Breast epithelium (tissue), 4 donors: ENCODE results near the gene TPST2. TPM values are rescaled to one million over a fixed set of nuclear protein-coding genes. Genes with fewer than 3 reads are reported as not detected.

ENCODE experiments used
- DNase-seq, 2 donors: peaks; one replicate each; pipeline ENCODE4 v3.0.0-alpha.2; 2019; ENCODE audit warnings: low spot score in 2 of 2
- H3K27ac ChIP-seq, 2 donors: fragments of 200-600 bp; sonication (generic) in 1 of 2; one replicate each; pipeline ENCODE4 v1.5.1; 2016 to 2019; ENCODE audit warnings: mild to moderate bottlenecking in 1 of 2
- H3K27me3 ChIP-seq, 2 donors: fragments of 200-600 bp; sonication (generic) in 1 of 2; one replicate each; pipeline versions ENCODE4 v1.5.1 to v1.6.0; 2017 to 2019; ENCODE audit warnings: control low read depth in 1 of 2, mild to moderate bottlenecking in 1 of 2
- H3K36me3 ChIP-seq: fragments of 200-600 bp; one replicate; pipeline ENCODE4 v1.5.1; 2019
- H3K4me1 ChIP-seq, 2 donors: fragments of 200-600 bp; sonication (generic); one replicate each; pipeline ENCODE4 v1.5.1; 2016 to 2019; ENCODE audit warnings: control low read depth in 1 of 2
- H3K4me3 ChIP-seq, 3 donors: fragments of 200-600 bp; sonication (generic); 1 replicate in 2 of 3; 2 replicates in 1 of 3; pipeline ENCODE4 v1.5.1; 2016 to 2019; ENCODE audit warnings: mild to moderate bottlenecking in 3 of 3, moderate library complexity in 2 of 3
- H3K9me3 ChIP-seq, 2 donors: fragments of 200-600 bp; sonication (generic) in 1 of 2; one replicate each; pipeline ENCODE4 v1.5.1; 2016 to 2019; ENCODE audit warnings: control low read depth in 1 of 2
- CTCF ChIP-seq, 3 donors: fragments of 450-650 bp; IDR thresholded peaks; one replicate each; pipeline ENCODE4 v1.5.1; 2016 to 2017; ENCODE audit warnings: antibody characterized with exemption in 3 of 3, mild to moderate bottlenecking in 3 of 3, moderate library complexity in 3 of 3
- POLR2A ChIP-seq: fragments of 450-650 bp; IDR thresholded peaks from one replicate; pipeline ENCODE4 v1.6.1; 2016; ENCODE audit warnings: antibody characterized with exemption, mild to moderate bottlenecking, moderate library complexity
- POLR2AphosphoS5 ChIP-seq, 3 donors: sonication (generic); formaldehyde crosslinking; IDR thresholded peaks; one replicate each; pipeline ENCODE4 v1.6.1; 2017; ENCODE audit warnings: antibody characterized with exemption in 3 of 3
- intact Hi-C: fragments of 100-400 bp; cut with DNase I; formaldehyde crosslinking; loops from one replicate; pipeline ENCODE4 v1.15.1; 2023; ENCODE audit warnings: low total_unique reads
- total RNA-seq, 3 donors: library from RNA; depleted of rRNA; stranded (reverse); fragments of >200 nt; gene quantifications; one replicate each; pipeline ENCODE4 v1.1.0, GENCODE V29; 2016

TPST2 gene
- total RNA-seq, 3 donors from 2014 or later, result 36.6 to 81.9 (median 59.8) TPM

GRCh38 chr22:26593763-26594162 lies 3.8 kb upstream of the TPST2 start:
- H3K9me3 ChIP-seq, result no peaks in the 10 kb centered on the region
- H3K4me1 ChIP-seq, result peaks cover 0 to 3% of the 10 kb centered on the region in 2 donors
- intact Hi-C loops, result no loop called here
- TF ChIP-seq POLR2AphosphoS5 (IDR thresholded peaks at IDR 0.05), result no peak
- TF ChIP-seq CTCF (IDR thresholded peaks at IDR 0.05), result no peak
- no peak for TF ChIP-seq POLR2A
- DNase-seq, result no peak
- H3K4me3 ChIP-seq, result no peak overlapping the region
- no peaks in the 10 kb centered on the region for H3K27me3 ChIP-seq
- H3K27ac ChIP-seq, result no peak overlapping the region
- no peaks in the 10 kb centered on the region for H3K36me3 ChIP-seq

GRCh38 chr22:26592421-26592891 lies 2.5 kb upstream of the TPST2 start:
- Histone ChIP-seq H3K9me3 (no peaks in the 10 kb centered on the region), H3K27ac (no peak overlapping the region), H3K27me3 (no peaks in the 10 kb centered on the region), H3K36me3 (no peaks in the 10 kb centered on the region), H3K4me1 (peaks cover 0 to 3% of the 10 kb centered on the region in 2 donors), H3K4me3 (no peak overlapping the region)
- intact Hi-C loops, result no loop called here
- no peak for DNase-seq
- no peak for TF ChIP-seq POLR2AphosphoS5 (IDR thresholded peaks at IDR 0.05)
- TF ChIP-seq CTCF (IDR thresholded peaks at IDR 0.05), result no peak
- no peak for TF ChIP-seq POLR2A

- Histone ChIP-seq H3K36me3 (no peaks in the 10 kb centered on the region), H3K9me3 (no peaks in the 10 kb centered on the region), H3K4me3 (peak overlapping the region; percentile 76 to 88 (median 81)), H3K4me1 (peaks cover 0 to 3% of the 10 kb centered on the region in 2 donors), H3K27me3 (no peaks in the 10 kb centered on the region), H3K27ac (peak overlapping the region; percentile 72 to 78)
- intact Hi-C loops, result no loop called here
- TF ChIP-seq POLR2A (no peak), CTCF (IDR thresholded peaks at IDR 0.05) (no peak), POLR2AphosphoS5 (IDR thresholded peaks at IDR 0.05) (no peak)
- no peak for DNase-seq
Observed at GRCh38 chr22:26589367-26589844, 526 bp downstream of the TPST2 start.

- Histone ChIP-seq H3K36me3 (no peaks in the 10 kb centered on the region), H3K9me3 (no peaks in the 10 kb centered on the region), H3K27me3 (no peaks in the 10 kb centered on the region), H3K4me3 (peak overlapping the region; percentile 76 to 88 (median 81)), H3K4me1 (peaks cover 0 to 3% of the 10 kb centered on the region in 2 donors), H3K27ac (peak overlapping the region; percentile 72 to 78)
- intact Hi-C loops, result no loop called here
- TF ChIP-seq CTCF (IDR thresholded peaks at IDR 0.05) (no peak), POLR2A (no peak), POLR2AphosphoS5 (IDR thresholded peaks at IDR 0.05) (no peak)
- no peak for DNase-seq
Observed at GRCh38 chr22:26588729-26589366, 1.1 kb downstream of the TPST2 start.

GRCh38 chr22:26587991-26588613 lies 1.8 kb downstream of the TPST2 start:
- intact Hi-C loops, result no loop called here
- no peaks in the 10 kb centered on the region for H3K27me3 ChIP-seq
- no peak overlapping the region for H3K27ac ChIP-seq
- H3K9me3 ChIP-seq, result no peaks in the 10 kb centered on the region
- DNase-seq, result no peak
- H3K4me3 ChIP-seq, result peak overlapping the region in 1 of 3 donors; percentile 81
- H3K4me1 ChIP-seq, result peaks cover 0 to 3% of the 10 kb centered on the region in 2 donors
- TF ChIP-seq POLR2AphosphoS5 (IDR thresholded peaks at IDR 0.05) (no peak), CTCF (IDR thresholded peaks at IDR 0.05) (no peak), POLR2A (no peak)
- H3K36me3 ChIP-seq, result no peaks in the 10 kb centered on the region
